Osteoblast (primary cell): Measurements from ENCODE around the gene PCF11. TPM values are rescaled to one million over a fixed set of nuclear protein-coding genes. Genes with fewer than 3 reads are reported as not detected.

Experiments used
- DNase-seq: peaks from one replicate; pipeline ENCODE4 v3.0.0; 2011; ENCODE audit warnings: low spot score, mixed read lengths; ENCODE audit not compliant: insufficient read length; ENCODE audit errors: missing footprints
- H2AFZ ChIP-seq: 2 replicates; pipeline ENCODE4 v1.6.0; 2011; ENCODE audit warnings: mild to moderate bottlenecking, low read length
- H3K27ac ChIP-seq: 2 replicates; pipeline ENCODE4 v1.5.1; 2011; ENCODE audit warnings: mild to moderate bottlenecking, low read depth, low read length, moderate library complexity
- H3K27me3 ChIP-seq: 2 replicates; pipeline ENCODE4 v1.6.0; 2012; ENCODE audit warnings: mild to moderate bottlenecking, control low read depth, inconsistent platforms, low read length, moderate library complexity; ENCODE audit not compliant: insufficient read depth
- H3K36me3 ChIP-seq: 2 replicates; pipeline ENCODE4 v1.5.1; 2011; ENCODE audit warnings: mild to moderate bottlenecking, low read length, control low read depth, moderate library complexity; ENCODE audit not compliant: insufficient read depth
- H3K4me1 ChIP-seq: 2 replicates; pipeline ENCODE4 v1.5.1; 2011; ENCODE audit warnings: mild to moderate bottlenecking, low read length, control low read depth, moderate library complexity; ENCODE audit not compliant: insufficient read depth
- H3K4me2 ChIP-seq: 2 replicates; pipeline ENCODE4 v1.6.0; 2011; ENCODE audit warnings: mild to moderate bottlenecking, low read length; ENCODE audit not compliant: insufficient read depth
- H3K4me3 ChIP-seq: fragments of 200-600 bp; sonication (generic); 3 replicates; pipeline ENCODE4 v1.5.1; 2012; ENCODE audit warnings: mild to moderate bottlenecking, low read length, inconsistent platforms; ENCODE audit not compliant: insufficient read depth
- H3K79me2 ChIP-seq: 2 replicates; pipeline ENCODE4 v1.6.0; 2012; ENCODE audit warnings: mild to moderate bottlenecking, low read length, control low read depth, inconsistent platforms; ENCODE audit not compliant: insufficient read depth
- H3K9me3 ChIP-seq: 2 replicates; pipeline ENCODE4 v1.5.1; 2011; ENCODE audit warnings: low read depth, low read length, control low read depth
- H4K20me1 ChIP-seq: 2 replicates; pipeline ENCODE4 v1.6.0; 2012; ENCODE audit warnings: mild to moderate bottlenecking, low read length, control low read depth; ENCODE audit not compliant: insufficient read depth
- total RNA-seq: library from RNA; depleted of rRNA; stranded (reverse); fragments of >200 nt; gene quantifications from 2 replicates; pipeline ENCODE4 v1.2.3, GENCODE V29; 2012
- TF ChIP-seq, protein P1 (sequence below): IDR thresholded peaks from 2 replicates; pipeline ENCODE4 v1.5.1; 2011; ENCODE audit warnings: mild to moderate bottlenecking, low read depth, low read length, moderate library complexity; ENCODE audit errors: extremely low read depth

The PCF11 gene, protein sequence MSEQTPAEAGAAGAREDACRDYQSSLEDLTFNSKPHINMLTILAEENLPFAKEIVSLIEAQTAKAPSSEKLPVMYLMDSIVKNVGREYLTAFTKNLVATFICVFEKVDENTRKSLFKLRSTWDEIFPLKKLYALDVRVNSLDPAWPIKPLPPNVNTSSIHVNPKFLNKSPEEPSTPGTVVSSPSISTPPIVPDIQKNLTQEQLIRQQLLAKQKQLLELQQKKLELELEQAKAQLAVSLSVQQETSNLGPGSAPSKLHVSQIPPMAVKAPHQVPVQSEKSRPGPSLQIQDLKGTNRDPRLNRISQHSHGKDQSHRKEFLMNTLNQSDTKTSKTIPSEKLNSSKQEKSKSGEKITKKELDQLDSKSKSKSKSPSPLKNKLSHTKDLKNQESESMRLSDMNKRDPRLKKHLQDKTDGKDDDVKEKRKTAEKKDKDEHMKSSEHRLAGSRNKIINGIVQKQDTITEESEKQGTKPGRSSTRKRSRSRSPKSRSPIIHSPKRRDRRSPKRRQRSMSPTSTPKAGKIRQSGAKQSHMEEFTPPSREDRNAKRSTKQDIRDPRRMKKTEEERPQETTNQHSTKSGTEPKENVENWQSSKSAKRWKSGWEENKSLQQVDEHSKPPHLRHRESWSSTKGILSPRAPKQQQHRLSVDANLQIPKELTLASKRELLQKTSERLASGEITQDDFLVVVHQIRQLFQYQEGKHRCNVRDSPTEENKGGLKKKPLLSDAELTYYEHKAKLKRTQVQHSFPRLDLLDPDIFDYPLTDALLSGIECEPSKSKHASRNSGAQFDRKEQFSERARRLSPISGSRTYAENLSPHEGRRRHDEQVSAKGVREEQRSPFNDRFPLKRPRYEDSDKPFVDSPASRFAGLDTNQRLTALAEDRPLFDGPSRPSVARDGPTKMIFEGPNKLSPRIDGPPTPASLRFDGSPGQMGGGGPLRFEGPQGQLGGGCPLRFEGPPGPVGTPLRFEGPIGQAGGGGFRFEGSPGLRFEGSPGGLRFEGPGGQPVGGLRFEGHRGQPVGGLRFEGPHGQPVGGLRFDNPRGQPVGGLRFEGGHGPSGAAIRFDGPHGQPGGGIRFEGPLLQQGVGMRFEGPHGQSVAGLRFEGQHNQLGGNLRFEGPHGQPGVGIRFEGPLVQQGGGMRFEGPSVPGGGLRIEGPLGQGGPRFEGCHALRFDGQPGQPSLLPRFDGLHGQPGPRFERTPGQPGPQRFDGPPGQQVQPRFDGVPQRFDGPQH (N-terminal part only)
- 38.4 and 43.0 TPM in 2 replicates for total RNA-seq

DNA sequence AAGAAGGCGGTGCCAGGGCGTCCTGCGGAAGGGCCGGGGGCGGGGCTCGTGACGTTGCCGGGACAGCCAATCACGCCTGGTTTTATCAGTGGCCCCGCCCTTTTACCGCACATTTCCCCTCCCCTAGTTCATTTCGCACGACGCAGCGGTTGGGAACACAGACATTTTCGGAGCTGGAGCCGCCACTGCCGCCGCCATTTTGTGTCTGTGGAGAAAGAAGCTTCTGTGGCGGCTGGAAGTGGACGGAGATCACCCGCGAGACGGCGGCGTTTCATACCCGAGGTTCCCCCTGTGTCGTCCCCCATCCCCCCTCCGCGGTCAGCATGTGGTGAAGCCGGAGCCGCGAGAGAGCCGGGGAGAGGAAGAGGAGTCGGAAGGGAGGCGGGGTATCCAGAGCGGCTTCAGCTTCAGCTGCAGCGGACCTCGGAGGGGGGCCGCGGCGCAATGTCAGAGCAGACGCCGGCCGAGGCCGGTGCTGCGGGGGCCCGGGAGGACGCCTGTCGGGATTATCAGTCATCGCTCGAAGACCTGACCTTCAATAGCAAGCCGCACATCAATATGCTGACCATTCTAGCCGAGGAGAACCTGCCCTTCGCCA is at the start of gene PCF11:
Gene PCF11, plus strand, starts transcription at position 136 of the 598 bp plus-strand sequence. Its CDS starts 309 bp downstream, at position 445.
- TF ChIP-seq, protein P1, sequence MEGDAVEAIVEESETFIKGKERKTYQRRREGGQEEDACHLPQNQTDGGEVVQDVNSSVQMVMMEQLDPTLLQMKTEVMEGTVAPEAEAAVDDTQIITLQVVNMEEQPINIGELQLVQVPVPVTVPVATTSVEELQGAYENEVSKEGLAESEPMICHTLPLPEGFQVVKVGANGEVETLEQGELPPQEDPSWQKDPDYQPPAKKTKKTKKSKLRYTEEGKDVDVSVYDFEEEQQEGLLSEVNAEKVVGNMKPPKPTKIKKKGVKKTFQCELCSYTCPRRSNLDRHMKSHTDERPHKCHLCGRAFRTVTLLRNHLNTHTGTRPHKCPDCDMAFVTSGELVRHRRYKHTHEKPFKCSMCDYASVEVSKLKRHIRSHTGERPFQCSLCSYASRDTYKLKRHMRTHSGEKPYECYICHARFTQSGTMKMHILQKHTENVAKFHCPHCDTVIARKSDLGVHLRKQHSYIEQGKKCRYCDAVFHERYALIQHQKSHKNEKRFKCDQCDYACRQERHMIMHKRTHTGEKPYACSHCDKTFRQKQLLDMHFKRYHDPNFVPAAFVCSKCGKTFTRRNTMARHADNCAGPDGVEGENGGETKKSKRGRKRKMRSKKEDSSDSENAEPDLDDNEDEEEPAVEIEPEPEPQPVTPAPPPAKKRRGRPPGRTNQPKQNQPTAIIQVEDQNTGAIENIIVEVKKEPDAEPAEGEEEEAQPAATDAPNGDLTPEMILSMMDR, result no peak
- Histone ChIP-seq H2AFZ (peak within 1 kb of the TSS; percentile 87), H3K36me3 (no peaks in the 10 kb centered on the region), H3K9me3 (no peaks in the 10 kb centered on the region), H3K27me3 (no peaks in the 10 kb centered on the region), H3K27ac (peak within 1 kb of the TSS; percentile 96), H3K79me2 (peaks cover 51% of the 10 kb centered on the region), H3K4me1 (peaks cover 21% of the 10 kb centered on the region), H3K4me3 (peak within 1 kb of the TSS; percentile 94), H3K4me2 (peak within 1 kb of the TSS; percentile 96), H4K20me1 (peaks cover 37% of the 10 kb centered on the region)
- DNase-seq, result no peak

DNA sequence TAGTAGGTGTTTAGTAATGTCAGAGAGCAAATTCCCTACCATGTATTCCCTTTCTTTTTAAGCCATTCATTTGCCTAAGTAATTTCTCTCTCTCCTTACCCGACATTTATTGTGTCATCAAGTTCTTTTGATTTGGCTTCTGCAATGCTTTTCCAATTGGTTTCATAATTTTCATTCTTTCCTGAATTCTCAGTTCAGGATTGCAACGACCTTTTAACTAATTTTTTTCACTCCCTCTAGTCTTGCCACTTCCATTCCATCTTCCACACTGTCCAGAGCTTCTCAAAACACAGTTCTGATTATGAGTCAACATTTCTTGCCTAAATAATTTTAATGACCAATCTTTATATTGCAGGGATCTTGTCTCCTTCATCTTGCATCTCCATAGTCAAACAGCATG is 44.0 kb upstream of the PCF11 start:
- Histone ChIP-seq H3K27me3 (no peaks in the 10 kb centered on the region), H3K27ac (no peak overlapping the region), H2AFZ (peak overlapping the region; percentile 15), H3K4me3 (no peak overlapping the region), H3K36me3 (no peaks in the 10 kb centered on the region), H3K9me3 (no peaks in the 10 kb centered on the region), H3K4me1 (no peaks in the 10 kb centered on the region), H3K4me2 (no peak overlapping the region), H3K79me2 (no peaks in the 10 kb centered on the region), H4K20me1 (no peaks in the 10 kb centered on the region)
- DNase-seq, result no peak
- TF ChIP-seq, protein P1, result no peak

DNA sequence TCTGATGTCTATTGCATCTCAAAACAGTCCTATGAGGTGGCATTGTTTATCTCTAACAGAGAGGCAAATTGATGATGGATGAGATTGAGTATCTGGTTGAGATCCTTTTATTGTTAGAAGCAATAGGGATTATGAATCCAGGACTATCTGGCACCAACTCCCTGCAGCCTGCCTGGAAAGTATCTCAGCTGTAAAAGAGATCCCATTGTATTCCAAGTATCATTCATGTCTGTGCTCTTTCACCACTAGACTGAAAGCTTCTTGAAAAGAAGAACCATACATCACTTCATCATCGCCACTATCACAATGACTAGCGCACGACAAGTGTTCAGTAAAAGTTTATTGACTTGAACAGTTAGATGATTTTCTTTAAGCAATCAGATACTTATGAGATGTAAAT is 41.9 kb upstream of the PCF11 start:
- H3K36me3 ChIP-seq, result no peaks in the 10 kb centered on the region

More for the DNA sequence above, 41.9 kb upstream of the PCF11 start:
- H4K20me1 ChIP-seq, result no peaks in the 10 kb centered on the region
- DNase-seq, result no peak
- H3K79me2 ChIP-seq, result no peaks in the 10 kb centered on the region
- H3K27me3 ChIP-seq, result no peaks in the 10 kb centered on the region
- H3K4me2 ChIP-seq, result peak overlapping the region; percentile 14
- TF ChIP-seq, protein P1, result no peak
- H3K9me3 ChIP-seq, result no peaks in the 10 kb centered on the region
- no peak overlapping the region for H3K27ac ChIP-seq
- no peaks in the 10 kb centered on the region for H3K4me1 ChIP-seq
- H2AFZ ChIP-seq, result peak overlapping the region; percentile 53
- no peak overlapping the region for H3K4me3 ChIP-seq
